Osteoblast (primary cell): ENCODE data around the gene TSSK3. TPM values are rescaled to one million over a fixed set of nuclear protein-coding genes. Genes with fewer than 3 reads are reported as not detected.
"Not testable (repeated sequence)": the region's sequence is repeated elsewhere in the genome, so short reads cannot be mapped to it uniquely, and the experiment has no call there.

Experiments
- DNase-seq: peaks from one replicate; pipeline ENCODE4 v3.0.0; 2011; ENCODE audit warnings: low spot score, mixed read lengths; ENCODE audit not compliant: insufficient read length; ENCODE audit errors: missing footprints
- H2AFZ ChIP-seq: 2 replicates; pipeline ENCODE4 v1.6.0; 2011; ENCODE audit warnings: mild to moderate bottlenecking, low read length
- H3K27ac ChIP-seq: 2 replicates; pipeline ENCODE4 v1.5.1; 2011; ENCODE audit warnings: mild to moderate bottlenecking, low read depth, low read length, moderate library complexity
- H3K27me3 ChIP-seq: 2 replicates; pipeline ENCODE4 v1.6.0; 2012; ENCODE audit warnings: mild to moderate bottlenecking, control low read depth, inconsistent platforms, low read length, moderate library complexity; ENCODE audit not compliant: insufficient read depth
- H3K36me3 ChIP-seq: 2 replicates; pipeline ENCODE4 v1.5.1; 2011; ENCODE audit warnings: mild to moderate bottlenecking, low read length, control low read depth, moderate library complexity; ENCODE audit not compliant: insufficient read depth
- H3K4me1 ChIP-seq: 2 replicates; pipeline ENCODE4 v1.5.1; 2011; ENCODE audit warnings: mild to moderate bottlenecking, low read length, control low read depth, moderate library complexity; ENCODE audit not compliant: insufficient read depth
- H3K4me2 ChIP-seq: 2 replicates; pipeline ENCODE4 v1.6.0; 2011; ENCODE audit warnings: mild to moderate bottlenecking, low read length; ENCODE audit not compliant: insufficient read depth
- H3K4me3 ChIP-seq: fragments of 200-600 bp; sonication (generic); 3 replicates; pipeline ENCODE4 v1.5.1; 2012; ENCODE audit warnings: mild to moderate bottlenecking, low read length, inconsistent platforms; ENCODE audit not compliant: insufficient read depth
- H3K79me2 ChIP-seq: 2 replicates; pipeline ENCODE4 v1.6.0; 2012; ENCODE audit warnings: mild to moderate bottlenecking, low read length, control low read depth, inconsistent platforms; ENCODE audit not compliant: insufficient read depth
- H3K9me3 ChIP-seq: 2 replicates; pipeline ENCODE4 v1.5.1; 2011; ENCODE audit warnings: low read depth, low read length, control low read depth
- H4K20me1 ChIP-seq: 2 replicates; pipeline ENCODE4 v1.6.0; 2012; ENCODE audit warnings: mild to moderate bottlenecking, low read length, control low read depth; ENCODE audit not compliant: insufficient read depth
- total RNA-seq: library from RNA; depleted of rRNA; stranded (reverse); fragments of >200 nt; gene quantifications from 2 replicates; pipeline ENCODE4 v1.2.3, GENCODE V29; 2012
- TF ChIP-seq, protein P1 (sequence below): IDR thresholded peaks from 2 replicates; pipeline ENCODE4 v1.5.1; 2011; ENCODE audit warnings: mild to moderate bottlenecking, low read depth, low read length, moderate library complexity; ENCODE audit errors: extremely low read depth

The TSSK3 gene
- total RNA-seq, 1 donor: 1.8 TPM

DNA sequence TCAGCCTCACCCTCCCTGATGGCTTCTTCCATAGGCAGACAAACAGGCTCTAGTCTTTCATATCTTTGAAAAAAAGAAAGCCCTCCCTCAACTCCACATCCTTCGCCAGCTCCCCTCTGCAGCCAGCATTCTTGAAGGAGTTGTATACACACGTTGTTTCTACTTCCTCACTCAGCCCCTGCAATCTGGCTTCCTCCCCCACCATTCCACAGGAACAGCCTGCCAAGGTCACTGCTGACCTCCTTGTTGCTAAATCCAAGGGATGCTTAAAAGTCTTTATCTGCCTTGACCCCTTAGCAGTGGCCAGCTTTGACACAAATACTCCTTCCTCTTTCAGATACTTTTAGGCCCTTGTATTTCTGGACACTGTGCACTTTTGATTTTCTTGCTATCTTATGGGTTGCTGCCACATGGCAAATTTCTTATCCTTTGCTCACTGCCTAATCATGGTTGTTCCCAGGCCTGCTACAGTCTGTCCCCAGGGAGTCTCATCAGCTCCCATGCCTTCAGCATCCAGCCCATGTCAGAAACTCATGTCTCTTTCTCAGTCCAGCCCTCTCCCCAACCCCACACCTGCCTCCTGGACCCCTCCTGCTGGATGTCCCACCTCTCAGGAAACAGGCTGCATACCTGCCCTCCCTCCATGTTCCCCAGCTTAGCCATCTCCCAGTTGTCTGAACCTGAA lies 8.3 kb upstream of the TSSK3 start:
- TF ChIP-seq, protein P1, sequence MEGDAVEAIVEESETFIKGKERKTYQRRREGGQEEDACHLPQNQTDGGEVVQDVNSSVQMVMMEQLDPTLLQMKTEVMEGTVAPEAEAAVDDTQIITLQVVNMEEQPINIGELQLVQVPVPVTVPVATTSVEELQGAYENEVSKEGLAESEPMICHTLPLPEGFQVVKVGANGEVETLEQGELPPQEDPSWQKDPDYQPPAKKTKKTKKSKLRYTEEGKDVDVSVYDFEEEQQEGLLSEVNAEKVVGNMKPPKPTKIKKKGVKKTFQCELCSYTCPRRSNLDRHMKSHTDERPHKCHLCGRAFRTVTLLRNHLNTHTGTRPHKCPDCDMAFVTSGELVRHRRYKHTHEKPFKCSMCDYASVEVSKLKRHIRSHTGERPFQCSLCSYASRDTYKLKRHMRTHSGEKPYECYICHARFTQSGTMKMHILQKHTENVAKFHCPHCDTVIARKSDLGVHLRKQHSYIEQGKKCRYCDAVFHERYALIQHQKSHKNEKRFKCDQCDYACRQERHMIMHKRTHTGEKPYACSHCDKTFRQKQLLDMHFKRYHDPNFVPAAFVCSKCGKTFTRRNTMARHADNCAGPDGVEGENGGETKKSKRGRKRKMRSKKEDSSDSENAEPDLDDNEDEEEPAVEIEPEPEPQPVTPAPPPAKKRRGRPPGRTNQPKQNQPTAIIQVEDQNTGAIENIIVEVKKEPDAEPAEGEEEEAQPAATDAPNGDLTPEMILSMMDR: no peak
- no peaks in the 10 kb centered on the region for H3K79me2 ChIP-seq
- peak overlapping the region; percentile 67 for H3K27ac ChIP-seq
- no peak overlapping the region for H3K4me3 ChIP-seq
- peak; percentile 93 for DNase-seq
- H4K20me1 ChIP-seq: no peaks in the 10 kb centered on the region
- H2AFZ ChIP-seq: peak overlapping the region; percentile 32
- peaks cover 5% of the 10 kb centered on the region for H3K36me3 ChIP-seq
- peak overlapping the region; percentile 87 for H3K4me2 ChIP-seq
- H3K9me3 ChIP-seq: no peaks in the 10 kb centered on the region
- H3K4me1 ChIP-seq: peaks cover 27% of the 10 kb centered on the region
- H3K27me3 ChIP-seq: no peaks in the 10 kb centered on the region

DNA sequence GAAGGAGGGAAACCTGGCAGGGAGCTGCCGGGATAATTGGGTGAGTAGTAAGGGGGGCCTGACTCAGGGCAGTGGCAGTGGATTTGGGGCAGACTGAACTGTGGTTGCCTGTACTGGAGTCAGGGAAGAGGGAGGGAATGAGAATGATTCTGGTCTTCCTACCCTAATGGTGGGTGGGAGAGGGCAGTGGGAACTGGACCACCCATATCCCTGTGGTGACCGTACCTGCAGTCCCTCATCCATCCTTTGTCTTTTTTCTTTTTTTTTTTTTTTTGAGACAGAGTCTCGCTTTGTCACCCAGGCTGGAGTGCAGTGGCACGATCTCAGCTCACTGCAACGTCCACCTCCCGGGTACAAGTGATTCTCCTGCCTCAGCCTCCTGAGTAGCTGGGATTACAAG lies 6.6 kb upstream of the TSSK3 start:
- H3K79me2 ChIP-seq, DNase-seq: not testable (repeated sequence)

DNA sequence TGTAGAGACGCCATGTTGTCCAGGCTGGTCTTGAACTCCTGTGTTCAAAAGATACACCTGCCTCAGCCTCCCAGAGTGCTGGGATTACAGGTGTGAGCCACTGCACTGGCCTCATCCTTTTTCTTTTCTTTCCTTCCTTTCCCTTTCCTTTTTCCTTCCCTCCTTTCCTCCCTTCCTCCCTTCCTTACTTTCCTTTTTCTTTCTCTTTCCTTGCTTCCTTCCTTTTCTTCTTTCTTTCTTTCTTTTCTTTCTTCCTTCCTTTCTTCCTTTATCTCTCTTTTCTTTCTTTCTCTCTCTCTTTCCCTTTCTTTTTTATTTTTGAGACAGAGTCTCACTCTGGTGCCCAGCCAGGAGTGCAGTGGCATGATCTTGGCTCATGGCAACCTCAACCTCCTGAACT lies 5.9 kb upstream of the TSSK3 start:
- peaks cover 27% of the 10 kb centered on the region for H3K4me1 ChIP-seq
- TF ChIP-seq, protein P1: no peak

More for the DNA sequence above, 6.6 kb upstream of the TSSK3 start:
- not testable (repeated sequence) for H3K27me3 ChIP-seq, H3K36me3 ChIP-seq, H3K4me2 ChIP-seq, H2AFZ ChIP-seq, H3K9me3 ChIP-seq, H4K20me1 ChIP-seq, H3K4me3 ChIP-seq, H3K27ac ChIP-seq
- peaks cover 27% of the 10 kb centered on the region for H3K4me1 ChIP-seq

DNA sequence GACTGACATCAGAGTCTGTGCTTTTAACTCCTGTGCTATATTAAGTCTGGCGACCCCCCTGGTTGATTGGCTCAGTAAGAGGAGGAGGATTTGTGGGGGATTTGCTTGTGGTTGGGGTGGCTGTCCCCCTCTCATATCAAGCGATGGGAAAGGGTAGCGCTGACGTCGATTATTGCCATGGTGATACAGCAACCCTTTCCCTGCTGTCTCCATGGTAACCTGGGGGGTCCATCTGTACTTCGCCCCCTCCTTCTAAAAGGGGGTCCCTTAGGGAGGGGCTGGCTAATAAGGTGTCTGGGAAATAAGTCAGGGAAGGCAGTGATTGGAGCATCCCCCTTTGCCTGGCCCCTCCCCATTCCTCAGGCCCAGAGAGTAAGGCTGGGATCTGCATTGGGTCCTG lies 4.7 kb upstream of the TSSK3 start:
- Histone ChIP-seq H2AFZ (no peak overlapping the region), H3K27me3 (no peaks in the 10 kb centered on the region), H3K36me3 (peaks cover 5% of the 10 kb centered on the region), H3K9me3 (no peaks in the 10 kb centered on the region), H3K4me1 (peaks cover 22% of the 10 kb centered on the region), H3K27ac (no peak overlapping the region), H4K20me1 (peaks cover 1% of the 10 kb centered on the region), H3K4me3 (no peak overlapping the region), H3K4me2 (no peak overlapping the region), H3K79me2 (no peaks in the 10 kb centered on the region)
- TF ChIP-seq, protein P1: no peak
- peak; percentile 44 for DNase-seq

More for the DNA sequence above, 5.9 kb upstream of the TSSK3 start:
- DNase-seq: no peak
- Histone ChIP-seq H4K20me1 (no peaks in the 10 kb centered on the region), H3K9me3 (no peaks in the 10 kb centered on the region), H2AFZ (no peak overlapping the region), H3K79me2 (no peaks in the 10 kb centered on the region), H3K4me2 (no peak overlapping the region), H3K36me3 (peaks cover 5% of the 10 kb centered on the region), H3K27me3 (no peaks in the 10 kb centered on the region), H3K27ac (no peak overlapping the region), H3K4me3 (no peak overlapping the region)
